ENCODE results near the gene EEA1. TPM values are rescaled to one million over a fixed set of nuclear protein-coding genes. Genes with fewer than 3 reads are reported as not detected.

The EEA1 gene
- total and polyA plus RNA-seq, 2 donors (not counting 1 experiment from before 2014, with no cell fraction given): 25.6 to 46.4 TPM

GRCh38 chr12:92735131-92735721 lies 193.9 kb downstream of the EEA1 start:
- Histone ChIP-seq H3K4me2 (ENCODE audit: extremely low read depth, insufficient read depth, low read length) (peak overlapping the region; percentile 6), H4K20me1 (ENCODE audit: control insufficient read depth, extremely low read depth, insufficient read depth, low read length) (no peaks in the 10 kb centered on the region), H3K4me1 (ENCODE audit: control insufficient read depth, extremely low read depth, insufficient read depth, low read length) (peaks cover 7% of the 10 kb centered on the region), H3K27ac (ENCODE audit: insufficient read depth, low read length) (peak overlapping the region; percentile 26), H2AFZ (ENCODE audit: low read length) (no peak overlapping the region), H3K4me3 (replicated peaks in 1 of 4; ENCODE audit: control extremely low read depth in 1 of 4, insufficient read depth in 1 of 4, low read depth in 3 of 4, low read length in 4 of 4) (peak overlapping the region in 1 of 4 experiments; percentile 27), H3K9me3 (ENCODE audit: control insufficient read depth, insufficient read depth, low read depth, low read length) (no peaks in the 10 kb centered on the region), H3K27me3 (ENCODE audit: control insufficient read depth, insufficient read depth, low read length) (peaks cover 4% of the 10 kb centered on the region), H3K36me3 (ENCODE audit: control insufficient read depth, insufficient read depth, low read length) (no peaks in the 10 kb centered on the region), H3K79me2 (ENCODE audit: control insufficient read depth, insufficient read depth, low read length) (no peaks in the 10 kb centered on the region), H3K9ac (ENCODE audit: insufficient read depth, low read length) (no peak overlapping the region)
- DNase-seq (ENCODE audit: low read depth in 2 of 2): peak; percentile 94 to 98
- TF ChIP-seq EZH2 (IDR thresholded peaks at IDR 0.05; ENCODE audit: low read length, missing control alignments): no peak
- TF ChIP-seq CTCF (conservative IDR thresholded peaks at IDR 0.05 in 1 of 2, IDR thresholded peaks at IDR 0.05 in 1 of 2; ENCODE audit: low read depth in 1 of 2, low read length in 2 of 2): peak in 1 of 2 donors; percentile 10

GRCh38 chr12:92733661-92734060 lies 195.4 kb downstream of the EEA1 start:
- H3K27me3 ChIP-seq (ENCODE audit: control insufficient read depth, insufficient read depth, low read length): peaks cover 4% of the 10 kb centered on the region

GRCh38 chr12:92733181-92733580 lies 195.9 kb downstream of the EEA1 start:
- no peaks in the 10 kb centered on the region for H3K9me3 ChIP-seq (ENCODE audit: control insufficient read depth, insufficient read depth, low read depth, low read length)
- H3K9ac ChIP-seq (ENCODE audit: insufficient read depth, low read length): no peak overlapping the region
- H3K27ac ChIP-seq (ENCODE audit: insufficient read depth, low read length): no peak overlapping the region
- no peak for DNase-seq (ENCODE audit: low read depth in 2 of 2)
- peaks cover 7% of the 10 kb centered on the region for H3K4me1 ChIP-seq (ENCODE audit: control insufficient read depth, extremely low read depth, insufficient read depth, low read length)
- H2AFZ ChIP-seq (ENCODE audit: low read length): no peak overlapping the region
- no peaks in the 10 kb centered on the region for H3K36me3 ChIP-seq (ENCODE audit: control insufficient read depth, insufficient read depth, low read length)
- TF ChIP-seq EZH2 (IDR thresholded peaks at IDR 0.05; ENCODE audit: low read length, missing control alignments): no peak
- no peak for TF ChIP-seq CTCF (conservative IDR thresholded peaks at IDR 0.05 in 1 of 2, IDR thresholded peaks at IDR 0.05 in 1 of 2; ENCODE audit: low read depth in 1 of 2, low read length in 2 of 2)
- H3K27me3 ChIP-seq (ENCODE audit: control insufficient read depth, insufficient read depth, low read length): peaks cover 4% of the 10 kb centered on the region
- H3K79me2 ChIP-seq (ENCODE audit: control insufficient read depth, insufficient read depth, low read length): no peaks in the 10 kb centered on the region
- no peak overlapping the region for H3K4me2 ChIP-seq (ENCODE audit: extremely low read depth, insufficient read depth, low read length)
- no peak overlapping the region for H3K4me3 ChIP-seq (replicated peaks in 1 of 4; ENCODE audit: control extremely low read depth in 1 of 4, insufficient read depth in 1 of 4, low read depth in 3 of 4, low read length in 4 of 4)
- H4K20me1 ChIP-seq (ENCODE audit: control insufficient read depth, extremely low read depth, insufficient read depth, low read length): no peaks in the 10 kb centered on the region

More at GRCh38 chr12:92733661-92734060, 195.4 kb downstream of the EEA1 start:
- H3K4me2 ChIP-seq (ENCODE audit: extremely low read depth, insufficient read depth, low read length): no peak overlapping the region
- H3K79me2 ChIP-seq (ENCODE audit: control insufficient read depth, insufficient read depth, low read length): no peaks in the 10 kb centered on the region
- TF ChIP-seq CTCF (conservative IDR thresholded peaks at IDR 0.05 in 1 of 2, IDR thresholded peaks at IDR 0.05 in 1 of 2; ENCODE audit: low read depth in 1 of 2, low read length in 2 of 2) (no peak), EZH2 (IDR thresholded peaks at IDR 0.05; ENCODE audit: low read length, missing control alignments) (no peak)
- peaks cover 7% of the 10 kb centered on the region for H3K4me1 ChIP-seq (ENCODE audit: control insufficient read depth, extremely low read depth, insufficient read depth, low read length)
- H3K27ac ChIP-seq (ENCODE audit: insufficient read depth, low read length): no peak overlapping the region
- H2AFZ ChIP-seq (ENCODE audit: low read length): no peak overlapping the region
- H4K20me1 ChIP-seq (ENCODE audit: control insufficient read depth, extremely low read depth, insufficient read depth, low read length): no peaks in the 10 kb centered on the region
- H3K9ac ChIP-seq (ENCODE audit: insufficient read depth, low read length): no peak overlapping the region
- H3K4me3 ChIP-seq (replicated peaks in 1 of 4; ENCODE audit: control extremely low read depth in 1 of 4, insufficient read depth in 1 of 4, low read depth in 3 of 4, low read length in 4 of 4): no peak overlapping the region
- DNase-seq (ENCODE audit: low read depth in 2 of 2): no peak
- H3K36me3 ChIP-seq (ENCODE audit: control insufficient read depth, insufficient read depth, low read length): no peaks in the 10 kb centered on the region
- no peaks in the 10 kb centered on the region for H3K9me3 ChIP-seq (ENCODE audit: control insufficient read depth, insufficient read depth, low read depth, low read length)
